Measurements from ENCODE around the gene ELP4. TPM values are rescaled to one million over a fixed set of nuclear protein-coding genes. Genes with fewer than 3 reads are reported as not detected.
A peak's percentile ranks its signal among the peaks of the same experiment; 100 is the strongest.

ELP4 gene
- total and polyA plus RNA-seq, 8 donors = 15.5 to 26.0 (median 21.9) TPM

- Histone ChIP-seq H3K36me3 (no peaks in the 10 kb centered on the region), H3K4me3 (no peak overlapping the region), H3K27ac (no peak overlapping the region), H3K27me3 (peaks cover 78 to 98% of the 10 kb centered on the region in 2 donors), H3K4me1 (no peaks in the 10 kb centered on the region), H3K9me3 (no peaks in the 10 kb centered on the region)
- no peak for TF ChIP-seq CTCF (IDR thresholded peaks at IDR 0.05)
- DNase-seq = no peak
- intact Hi-C loops (cut with DNase I) = no loop called here
- ATAC-seq = no peak
Measured at GRCh38 chr11:31797190-31798056, 287.9 kb downstream of the ELP4 start.

- Histone ChIP-seq H3K9me3 (no peaks in the 10 kb centered on the region), H3K4me1 (no peaks in the 10 kb centered on the region), H3K27ac (no peak overlapping the region), H3K27me3 (peaks cover 85 to 98% of the 10 kb centered on the region in 2 donors), H3K4me3 (no peak overlapping the region), H3K36me3 (no peaks in the 10 kb centered on the region)
- no peak for TF ChIP-seq CTCF (IDR thresholded peaks at IDR 0.05)
- no peak for DNase-seq
- intact Hi-C loops (cut with DNase I) = no loop called here
- no peak for ATAC-seq
Measured at GRCh38 chr11:31798057-31798553, 288.5 kb downstream of the ELP4 start.

- no peak for TF ChIP-seq CTCF (IDR thresholded peaks at IDR 0.05)
- DNase-seq (peak in 2 of 4 donors; percentile 53 to 62), ATAC-seq (no peak)
- intact Hi-C loops (cut with DNase I) = no loop called here
- Histone ChIP-seq H3K4me3 (no peak overlapping the region), H3K4me1 (no peaks in the 10 kb centered on the region), H3K36me3 (no peaks in the 10 kb centered on the region), H3K27me3 (peaks cover 92 to 98% of the 10 kb centered on the region in 2 donors), H3K9me3 (no peaks in the 10 kb centered on the region), H3K27ac (no peak overlapping the region)
Measured at GRCh38 chr11:31798554-31799434, 289.2 kb downstream of the ELP4 start.

GRCh38 chr11:31799435-31800397, 290.1 kb downstream of the ELP4 start:
- TF ChIP-seq CTCF (IDR thresholded peaks at IDR 0.05) = no peak
- no peak for ATAC-seq
- DNase-seq = no peak
- Histone ChIP-seq H3K4me3 (no peak overlapping the region), H3K36me3 (no peaks in the 10 kb centered on the region), H3K4me1 (peaks cover 0 to 7% of the 10 kb centered on the region in 2 donors), H3K27me3 (peaks cover 98 to 100% of the 10 kb centered on the region in 2 donors), H3K9me3 (no peaks in the 10 kb centered on the region), H3K27ac (no peak overlapping the region)
- intact Hi-C loops (cut with DNase I) = no loop called here
